Stimulated activated CD4-positive, alpha-beta T cell treated with anti-CD3 and anti-CD28 coated beads, Interleukin-1b, Interleukin-23, amount 100 ng/mL, for 24 hours (primary cell): ENCODE results near the gene REPS2.

Experiments used
- DNase-seq, 4 experiments: peaks; one replicate each; pipeline ENCODE4 v3.0.0-alpha.2; 2020; ENCODE audit warnings: low read depth in 4 of 4, low spot score in 1 of 4

REPS2 gene

GRCh38 chrX:16999275-16999674, 52.8 kb downstream of the REPS2 start:
- DNase-seq, result no peak

DNA sequence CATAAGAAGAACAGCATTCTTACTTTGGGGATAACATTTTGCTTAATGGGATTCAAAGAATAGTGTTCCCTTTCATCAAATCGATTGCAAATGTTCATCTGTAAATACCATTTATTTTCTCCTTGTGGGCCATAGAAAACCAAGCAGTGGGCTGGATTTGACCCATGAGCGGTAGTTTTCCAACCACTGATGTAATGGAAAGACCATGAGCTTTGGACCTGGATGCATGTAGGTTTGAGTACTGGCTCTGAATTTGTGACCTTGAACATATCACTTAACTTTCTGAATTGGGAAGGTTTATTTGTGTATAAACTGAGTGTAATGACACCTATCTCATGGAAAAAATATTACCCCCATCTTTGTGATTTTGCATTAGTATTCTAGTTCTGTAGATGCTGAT, 54.3 kb downstream of the REPS2 start:
- no peak for DNase-seq

DNA sequence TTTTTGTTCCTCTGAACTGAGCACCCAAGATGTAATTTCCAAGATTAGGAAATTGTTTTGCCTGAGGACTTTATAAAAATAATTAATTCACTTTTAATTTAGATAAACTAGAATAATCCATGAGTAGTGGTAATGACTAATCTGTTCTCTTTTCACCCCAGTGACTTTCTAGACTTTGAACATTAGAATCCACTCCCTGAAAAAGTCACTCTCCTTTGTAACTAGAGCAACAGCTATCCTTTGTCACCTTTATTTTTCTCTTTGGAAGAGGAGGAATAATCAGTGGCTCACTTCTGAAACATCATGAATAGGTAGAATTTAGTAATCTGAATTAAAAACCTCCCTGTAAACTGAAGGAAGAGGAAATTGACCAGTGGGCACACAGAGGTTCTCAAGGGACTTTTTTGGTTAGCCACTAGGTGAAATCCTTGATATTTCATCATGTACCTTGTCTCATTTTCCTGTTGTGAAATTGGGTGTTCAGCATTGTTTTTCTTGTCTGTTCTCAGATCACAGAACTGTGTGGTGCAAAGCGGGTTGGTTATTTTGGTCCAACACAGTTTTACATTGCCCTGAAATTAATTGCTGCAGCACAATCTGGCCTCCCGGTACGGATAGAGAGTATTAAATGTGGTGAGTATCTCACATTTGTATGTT, 59.4 kb downstream of the REPS2 start:
- no peak for DNase-seq

GRCh38 chrX:17007134-17007768, 60.8 kb downstream of the REPS2 start:
- DNase-seq, result no peak

GRCh38 chrX:17009856-17010625, 63.6 kb downstream of the REPS2 start:
- no peak for DNase-seq

- DNase-seq, result no peak
Measured at GRCh38 chrX:17012465-17012864, 66.0 kb downstream of the REPS2 start.

- no peak for DNase-seq
Measured at GRCh38 chrX:17014216-17014615, 67.8 kb downstream of the REPS2 start.

DNA sequence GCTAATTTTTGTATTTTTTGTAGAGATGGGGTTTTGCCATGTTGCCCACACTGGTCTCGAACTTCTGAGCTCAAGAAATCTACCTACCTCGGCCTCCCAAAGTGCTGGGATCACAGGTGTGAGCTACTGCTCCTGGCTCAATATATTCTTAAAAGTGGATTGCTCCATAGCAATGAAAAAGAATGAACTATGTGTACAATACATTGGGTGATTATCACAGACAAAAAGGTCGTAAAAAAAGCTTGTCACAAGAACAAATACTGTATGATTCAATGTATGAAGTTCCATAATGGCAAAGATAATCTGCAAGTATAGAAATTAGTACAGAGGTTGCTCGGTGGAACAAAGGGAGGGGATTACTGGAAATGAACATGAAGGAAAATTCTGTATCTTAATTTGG, 70.7 kb downstream of the REPS2 start:
- no peak for DNase-seq

DNA sequence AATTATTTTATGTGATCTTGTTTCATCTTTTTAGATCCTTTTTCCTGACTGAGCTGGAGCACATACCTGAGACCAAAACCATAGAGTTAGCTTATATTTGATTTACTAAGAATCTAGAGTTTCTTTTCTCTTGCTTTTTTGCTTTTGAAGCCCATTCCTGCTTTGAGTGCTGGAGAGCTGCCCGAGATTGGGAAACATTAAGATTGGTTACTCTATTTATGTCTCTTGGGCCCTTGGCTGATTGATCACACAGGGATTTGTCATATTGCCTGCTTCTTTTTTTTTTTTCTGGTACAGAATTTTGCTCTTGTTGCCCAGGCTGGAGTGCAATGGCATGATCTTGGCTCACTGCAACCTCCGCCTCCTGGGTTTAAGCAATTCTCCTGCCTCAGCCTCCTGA, 73.9 kb downstream of the REPS2 start:
- no peak for DNase-seq

GRCh38 chrX:17020851-17021821, 74.7 kb downstream of the REPS2 start:
- no peak for DNase-seq

- no peak for DNase-seq
Measured at GRCh38 chrX:17021851-17022604, 75.6 kb downstream of the REPS2 start.

DNA sequence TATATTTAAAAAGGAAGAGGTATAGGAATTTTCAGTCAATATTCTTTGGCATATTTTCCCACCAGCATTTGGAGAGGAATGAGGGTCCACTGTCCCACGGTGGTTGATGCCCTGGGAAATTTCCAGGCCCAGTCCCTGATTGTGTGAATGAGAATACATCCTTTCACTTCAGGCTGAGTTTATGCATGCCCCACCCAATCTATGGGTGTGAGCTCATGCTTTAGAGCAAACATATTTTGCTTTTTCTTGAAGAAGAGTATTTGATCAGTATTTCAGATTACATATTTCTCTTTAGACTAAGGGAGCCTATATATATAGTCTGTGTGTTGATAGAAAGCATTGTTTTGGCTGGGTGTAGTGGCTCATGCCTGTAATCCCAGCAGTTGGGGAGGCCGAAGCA, 77.2 kb downstream of the REPS2 start:
- no peak for DNase-seq

DNA sequence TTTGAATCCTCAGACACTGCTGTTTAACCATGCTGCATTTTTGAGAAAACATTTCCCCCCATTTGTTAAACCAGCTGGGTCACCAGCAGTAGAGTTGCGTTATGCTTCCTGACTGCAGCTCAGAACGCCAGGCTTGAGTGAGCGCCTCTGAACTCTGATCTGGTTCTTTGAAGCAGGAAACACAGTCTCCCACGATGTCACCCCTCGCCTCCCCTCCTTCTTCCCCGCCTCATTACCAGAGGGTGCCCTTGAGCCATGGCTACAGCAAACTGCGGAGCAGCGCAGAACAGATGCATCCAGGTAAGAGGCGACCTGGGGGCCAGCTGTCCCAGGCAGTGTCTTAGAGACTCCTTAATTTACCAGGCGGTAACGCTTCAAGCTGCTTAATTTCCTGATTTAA, 78.4 kb downstream of the REPS2 start:
- DNase-seq, result no peak

- DNase-seq, result no peak
Measured at GRCh38 chrX:17025621-17026302, 79.3 kb downstream of the REPS2 start.

DNA sequence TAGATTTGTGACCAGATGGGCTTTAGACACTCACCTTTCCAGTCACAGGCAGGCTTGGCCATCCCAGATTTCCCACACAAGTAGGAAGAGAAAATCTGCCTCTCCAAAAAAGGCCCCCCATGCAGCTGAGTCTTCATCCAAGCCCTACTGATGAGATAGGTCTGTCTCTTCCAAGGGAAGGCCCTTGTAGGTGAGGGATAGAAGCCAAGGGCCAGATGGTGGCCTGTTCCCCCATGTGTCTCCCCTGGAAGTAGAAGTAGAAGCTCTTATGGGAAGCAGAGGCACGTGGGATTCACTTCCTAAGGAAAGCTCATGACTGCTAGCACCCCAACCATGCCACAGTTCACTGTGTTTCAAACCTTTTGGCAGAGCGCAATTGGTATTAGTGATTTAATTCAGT, 81.5 kb downstream of the REPS2 start:
- DNase-seq, result no peak

DNA sequence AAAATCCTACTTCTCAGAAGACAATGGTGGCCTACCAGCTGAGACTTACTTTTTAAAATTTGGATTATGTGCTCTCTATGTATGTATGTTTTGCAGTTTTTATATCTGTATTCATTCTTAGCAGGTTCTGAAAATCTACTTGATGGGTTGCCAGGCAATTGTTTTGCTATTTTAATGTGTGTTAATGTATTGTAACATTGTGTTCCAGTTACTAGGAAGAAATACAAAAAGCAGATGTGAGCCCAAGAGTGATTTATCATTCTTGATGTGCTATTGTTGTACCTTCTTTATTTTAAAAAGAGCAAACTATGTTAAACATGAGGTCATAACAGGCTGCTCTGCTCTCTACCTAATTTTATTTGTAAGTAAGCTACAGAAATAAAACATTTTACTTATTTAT, 81.9 kb downstream of the REPS2 start:
- DNase-seq, result no peak

DNA sequence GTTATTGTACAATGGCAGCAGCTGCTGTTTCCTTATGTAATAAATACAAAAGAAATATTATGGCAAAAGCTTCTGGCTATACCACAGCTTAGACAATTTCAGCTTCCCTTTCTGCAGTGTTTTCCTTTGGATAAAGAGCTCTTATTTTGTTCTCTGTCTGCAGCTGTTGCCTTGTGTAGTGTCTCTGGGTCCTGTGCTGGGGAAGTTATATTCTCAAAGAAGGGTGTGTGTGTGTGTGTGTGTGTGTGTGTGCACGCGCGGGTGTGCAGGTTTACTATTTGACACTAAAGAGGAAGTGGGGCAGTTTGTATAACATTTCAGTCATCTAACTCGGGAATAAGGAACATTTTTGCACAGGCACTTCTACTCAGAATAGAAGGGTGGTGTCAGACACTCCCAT, 83.6 kb downstream of the REPS2 start:
- no peak for DNase-seq

GRCh38 chrX:17030580-17031270, 84.3 kb downstream of the REPS2 start:
- DNase-seq, result no peak

- DNase-seq, result no peak
Measured at GRCh38 chrX:17031827-17032226, 85.4 kb downstream of the REPS2 start.
